ENCODE results near the gene INKA2. TPM values are rescaled to one million over a fixed set of nuclear protein-coding genes. Genes with fewer than 3 reads are reported as not detected.

The INKA2 gene
- total and polyA plus RNA-seq, 2 experiments from 2014 or later: 3.7 to 8.4 TPM

- Mint-ChIP-seq H3K9me3 (peaks cover 4% of the 10 kb centered on the region; the same call in 1 of the 3 replicates), H3K4me1 (peaks cover 30% of the 10 kb centered on the region), H3K4me3 (no peak overlapping the region), H3K27ac (no peak overlapping the region), H3K36me3 (ENCODE audit: low read depth) (peaks cover 7% of the 10 kb centered on the region), H3K27me3 (ENCODE audit: insufficient read depth, low read depth, poor library complexity) (peaks cover 19% of the 10 kb centered on the region)
- Histone ChIP-seq H3K4me1 (ENCODE audit: insufficient read depth) (peaks cover 7% of the 10 kb centered on the region), H2AFZ (no peak overlapping the region), H3K4me3 (no peak overlapping the region), H3F3A (replicated peaks; ENCODE audit: low read depth) (0 out of 2 replicates have a peak, but pooled peaks cover 3% of the 10 kb centered on the region), H3K4me2 (no peak overlapping the region), H3K36me3 (ENCODE audit: insufficient read depth) (no peaks in the 10 kb centered on the region), H3K27me3 (ENCODE audit: insufficient read depth) (no peaks in the 10 kb centered on the region), H3K27ac (ENCODE audit: low read depth) (no peak overlapping the region), H3K9me2 (ENCODE audit: insufficient read depth) (no peaks in the 10 kb centered on the region), H3K79me2 (replicated peaks; ENCODE audit: insufficient read depth) (peaks cover 12% of the 10 kb centered on the region), H4K20me1 (replicated peaks; ENCODE audit: insufficient read depth) (no peaks in the 10 kb centered on the region)
- ATAC-seq (no peak), DNase-seq (ENCODE audit: low spot score) (no peak)
- TF ChIP-seq JUNB (IDR thresholded peaks at IDR 0.05; ENCODE audit: unreplicated experiment) (no peak), ETS1 (IDR thresholded peaks at IDR 0.05) (no peak), ZNF462 (CRISPR knock-in tag; IDR thresholded peaks at IDR 0.05) (no peak), CTCF (conservative IDR thresholded peaks at IDR 0.05; ENCODE audit: low read depth in 2 of 2) (no peak), EZH2phosphoT487 (IDR thresholded peaks at IDR 0.05; ENCODE audit: unreplicated experiment) (no peak), EZH2 (IDR thresholded peaks at IDR 0.05; ENCODE audit: low read depth, unreplicated experiment) (no peak), ZNF331 (CRISPR knock-in tag; IDR thresholded peaks at IDR 0.05; ENCODE audit: low read depth) (no peak), STAT1 (IDR thresholded peaks at IDR 0.05; ENCODE audit: unreplicated experiment) (no peak), CREB1 (CRISPR knock-in tag; IDR thresholded peaks at IDR 0.05; ENCODE audit: low read depth) (no peak), ZNF114 (CRISPR knock-in tag; IDR thresholded peaks at IDR 0.05) (no peak), NANOG (IDR thresholded peaks at IDR 0.05; ENCODE audit: borderline replicate concordance) (no peak), REST (IDR thresholded peaks at IDR 0.05; ENCODE audit: unreplicated experiment) (no peak), POLR2AphosphoS5 (IDR thresholded peaks at IDR 0.05; ENCODE audit: low read depth) (no peak)
Measured at GRCh38 chr1:111751906-111752575, 12.8 kb upstream of the INKA2 start.
